ENCODE results near the gene KBTBD3. TPM values are rescaled to one million over a fixed set of nuclear protein-coding genes. Genes with fewer than 3 reads are reported as not detected.

Gene KBTBD3
- total and polyA plus RNA-seq, 2 experiments from 2014 or later: 1.9 to 13.7 TPM

- Histone ChIP-seq H4K20me1 (replicated peaks; ENCODE audit: insufficient read depth) (no peaks in the 10 kb centered on the region), H3K4me1 (ENCODE audit: insufficient read depth) (no peaks in the 10 kb centered on the region; the same call in 1 of the 2 replicates), H3K27ac (ENCODE audit: low read depth) (no peak overlapping the region), H3F3A (replicated peaks; ENCODE audit: low read depth) (no peaks in the 10 kb centered on the region), H3K9me2 (ENCODE audit: insufficient read depth) (0 out of 2 replicates have a peak, but pooled peaks cover 5% of the 10 kb centered on the region), H3K4me3 (no peak overlapping the region), H3K79me2 (replicated peaks; ENCODE audit: insufficient read depth) (peaks cover 23% of the 10 kb centered on the region), H2AFZ (no peak overlapping the region), H3K36me3 (ENCODE audit: insufficient read depth) (peaks cover 21% of the 10 kb centered on the region; the same call in 1 of the 2 replicates), H3K4me2 (no peak overlapping the region), H3K27me3 (ENCODE audit: insufficient read depth) (no peaks in the 10 kb centered on the region)
- Mint-ChIP-seq H3K9me3 (peaks cover 33% of the 10 kb centered on the region), H3K4me1 (peaks cover 12% of the 10 kb centered on the region), H3K36me3 (ENCODE audit: low read depth) (peaks cover 58% of the 10 kb centered on the region), H3K27ac (no peak overlapping the region), H3K4me3 (no peak overlapping the region), H3K27me3 (ENCODE audit: insufficient read depth, low read depth, poor library complexity) (peaks cover 8% of the 10 kb centered on the region)
- no peak for TF ChIP-seq ZNF114 (CRISPR knock-in tag; IDR thresholded peaks at IDR 0.05)
- no peak for TF ChIP-seq ETS1 (IDR thresholded peaks at IDR 0.05)
- no peak for TF ChIP-seq ZNF331 (CRISPR knock-in tag; IDR thresholded peaks at IDR 0.05; ENCODE audit: low read depth)
- no peak for TF ChIP-seq EZH2 (IDR thresholded peaks at IDR 0.05; ENCODE audit: low read depth, unreplicated experiment)
- TF ChIP-seq ZNF462 (CRISPR knock-in tag; IDR thresholded peaks at IDR 0.05): no peak
- no peak for TF ChIP-seq CREB1 (CRISPR knock-in tag; IDR thresholded peaks at IDR 0.05; ENCODE audit: low read depth)
- TF ChIP-seq CTCF (conservative IDR thresholded peaks at IDR 0.05; ENCODE audit: low read depth in 2 of 2): no peak
- TF ChIP-seq POLR2AphosphoS5 (IDR thresholded peaks at IDR 0.05; ENCODE audit: low read depth): no peak
- TF ChIP-seq EZH2phosphoT487 (IDR thresholded peaks at IDR 0.05; ENCODE audit: unreplicated experiment): no peak
- no peak for TF ChIP-seq NANOG (IDR thresholded peaks at IDR 0.05; ENCODE audit: borderline replicate concordance)
- TF ChIP-seq STAT1 (IDR thresholded peaks at IDR 0.05; ENCODE audit: unreplicated experiment): no peak
- TF ChIP-seq, protein P1, sequence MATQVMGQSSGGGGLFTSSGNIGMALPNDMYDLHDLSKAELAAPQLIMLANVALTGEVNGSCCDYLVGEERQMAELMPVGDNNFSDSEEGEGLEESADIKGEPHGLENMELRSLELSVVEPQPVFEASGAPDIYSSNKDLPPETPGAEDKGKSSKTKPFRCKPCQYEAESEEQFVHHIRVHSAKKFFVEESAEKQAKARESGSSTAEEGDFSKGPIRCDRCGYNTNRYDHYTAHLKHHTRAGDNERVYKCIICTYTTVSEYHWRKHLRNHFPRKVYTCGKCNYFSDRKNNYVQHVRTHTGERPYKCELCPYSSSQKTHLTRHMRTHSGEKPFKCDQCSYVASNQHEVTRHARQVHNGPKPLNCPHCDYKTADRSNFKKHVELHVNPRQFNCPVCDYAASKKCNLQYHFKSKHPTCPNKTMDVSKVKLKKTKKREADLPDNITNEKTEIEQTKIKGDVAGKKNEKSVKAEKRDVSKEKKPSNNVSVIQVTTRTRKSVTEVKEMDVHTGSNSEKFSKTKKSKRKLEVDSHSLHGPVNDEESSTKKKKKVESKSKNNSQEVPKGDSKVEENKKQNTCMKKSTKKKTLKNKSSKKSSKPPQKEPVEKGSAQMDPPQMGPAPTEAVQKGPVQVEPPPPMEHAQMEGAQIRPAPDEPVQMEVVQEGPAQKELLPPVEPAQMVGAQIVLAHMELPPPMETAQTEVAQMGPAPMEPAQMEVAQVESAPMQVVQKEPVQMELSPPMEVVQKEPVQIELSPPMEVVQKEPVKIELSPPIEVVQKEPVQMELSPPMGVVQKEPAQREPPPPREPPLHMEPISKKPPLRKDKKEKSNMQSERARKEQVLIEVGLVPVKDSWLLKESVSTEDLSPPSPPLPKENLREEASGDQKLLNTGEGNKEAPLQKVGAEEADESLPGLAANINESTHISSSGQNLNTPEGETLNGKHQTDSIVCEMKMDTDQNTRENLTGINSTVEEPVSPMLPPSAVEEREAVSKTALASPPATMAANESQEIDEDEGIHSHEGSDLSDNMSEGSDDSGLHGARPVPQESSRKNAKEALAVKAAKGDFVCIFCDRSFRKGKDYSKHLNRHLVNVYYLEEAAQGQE (IDR thresholded peaks at IDR 0.05; ENCODE audit: unreplicated experiment): no peak
- no peak for TF ChIP-seq JUNB (IDR thresholded peaks at IDR 0.05; ENCODE audit: unreplicated experiment)
- DNase-seq (ENCODE audit: low spot score) (no peak), ATAC-seq (no peak)
Measured at GRCh38 chr11:106001304-106002012, 75.7 kb downstream of the KBTBD3 start.
